Cardiac muscle cell (in vitro differentiated cells and primary cell): ENCODE results near the gene B9D2. TPM values are rescaled to one million over a fixed set of nuclear protein-coding genes. Genes with fewer than 3 reads are reported as not detected.
"Not testable (repeated sequence)": the region's sequence is repeated elsewhere in the genome, so short reads cannot be mapped to it uniquely, and the experiment has no call there.

Experiments used
- DNase-seq, 2 donors: peaks; one replicate each; pipeline versions ENCODE4 v3.0.0 to v3.0.0-alpha.2; 2010 to 2017; ENCODE audit warnings: low read depth in 1 of 2, low spot score in 1 of 2
- H3K27ac ChIP-seq: fragments of 200-600 bp; sonication (generic); 2 replicates; pipeline ENCODE4 v1.5.1; 2016
- H3K27me3 ChIP-seq: fragments of 200-600 bp; sonication (generic); 2 replicates; pipeline ENCODE4 v1.6.0; 2016; ENCODE audit warnings: control low read depth
- H3K36me3 ChIP-seq: fragments of 200-600 bp; sonication (generic); 2 replicates; pipeline ENCODE4 v1.5.1; 2016; ENCODE audit warnings: control low read depth
- H3K4me1 ChIP-seq: fragments of 200-600 bp; sonication (generic); 2 replicates; pipeline ENCODE4 v1.8.1; 2017; ENCODE audit warnings: low read depth, mild to moderate bottlenecking, mixed run types
- H3K4me3 ChIP-seq: fragments of 200-600 bp; sonication (generic); 2 replicates; pipeline ENCODE4 v1.5.1; 2016; ENCODE audit warnings: mild to moderate bottlenecking
- H3K9me3 ChIP-seq: fragments of 200-600 bp; sonication (generic); 2 replicates; pipeline ENCODE4 v1.5.1; 2017; ENCODE audit warnings: low read depth, mild to moderate bottlenecking, control low read depth
- CTCF ChIP-seq: IDR thresholded peaks from 2 replicates; pipeline ENCODE4 v1.5.1; 2012; ENCODE audit warnings: low read depth, mild to moderate bottlenecking, low read length
- polyA plus RNA-seq: library from polyadenylated mRNA; unstranded; fragments of >200 nt; fragmentation: Nextera tagmentation; extraction: Ambion mirVana; gene quantifications from 2 replicates; pipeline ENCODE4 v1.2.1, GENCODE V29; 2016
- total RNA-seq: library from RNA; depleted of rRNA; stranded (reverse); fragments of >200 nt; gene quantifications from 2 replicates; pipeline ENCODE4 v1.2.3, GENCODE V29; 2016

B9D2 gene
- total and polyA plus RNA-seq, 2 experiments from 2014 or later, result 5.3 to 10.8 TPM

- peaks cover 9% of the 10 kb centered on the region for H3K36me3 ChIP-seq
- peaks cover 11% of the 10 kb centered on the region for H3K4me1 ChIP-seq
- no peaks in the 10 kb centered on the region for H3K27me3 ChIP-seq
- DNase-seq, result peak; percentile 52 to 54
- no peak for TF ChIP-seq CTCF
- H3K27ac ChIP-seq, result peak overlapping the region; percentile 81
- H3K9me3 ChIP-seq, result no peaks in the 10 kb centered on the region
- no peak overlapping the region for H3K4me3 ChIP-seq
Observed at GRCh38 chr19:41409288-41409687, 45.3 kb upstream of the B9D2 start.

GRCh38 chr19:41408846-41409245 lies 44.9 kb upstream of the B9D2 start:
- DNase-seq, H3K27me3 ChIP-seq, H3K36me3 ChIP-seq, H3K9me3 ChIP-seq, H3K4me3 ChIP-seq: not testable (repeated sequence)
- peak overlapping the region; percentile 81 for H3K27ac ChIP-seq
- peaks cover 11% of the 10 kb centered on the region for H3K4me1 ChIP-seq

GRCh38 chr19:41408256-41408655 lies 44.3 kb upstream of the B9D2 start:
- Histone ChIP-seq H3K27me3 (no peaks in the 10 kb centered on the region), H3K4me3 (no peak overlapping the region), H3K9me3 (no peaks in the 10 kb centered on the region), H3K36me3 (peaks cover 9% of the 10 kb centered on the region), H3K27ac (peak overlapping the region; percentile 81), H3K4me1 (peaks cover 11% of the 10 kb centered on the region)
- no peak for DNase-seq
- TF ChIP-seq CTCF, result no peak

- Histone ChIP-seq H3K27me3 (no peaks in the 10 kb centered on the region), H3K36me3 (peaks cover 4% of the 10 kb centered on the region), H3K4me3 (no peak overlapping the region), H3K4me1 (peaks cover 11% of the 10 kb centered on the region), H3K27ac (peak overlapping the region; percentile 81), H3K9me3 (no peaks in the 10 kb centered on the region)
- TF ChIP-seq CTCF, result no peak
- peak in 1 of 2 donors; percentile 58 for DNase-seq
Observed at GRCh38 chr19:41407271-41407670, 43.3 kb upstream of the B9D2 start.

- DNase-seq, result no peak
Observed at GRCh38 chr19:41405776-41406175, 41.8 kb upstream of the B9D2 start.

More at GRCh38 chr19:41405776-41406175, 41.8 kb upstream of the B9D2 start:
- Histone ChIP-seq H3K9me3 (no peaks in the 10 kb centered on the region), H3K36me3 (no peaks in the 10 kb centered on the region), H3K4me3 (no peak overlapping the region), H3K27ac (no peak overlapping the region), H3K27me3 (no peaks in the 10 kb centered on the region), H3K4me1 (peaks cover 11% of the 10 kb centered on the region)
- no peak for TF ChIP-seq CTCF
